GM19240 (cell line): ENCODE results near the gene MACROD1.

Experiments
- DNase-seq: peaks from one replicate; pipeline ENCODE4 v3.0.0; 2011; ENCODE audit warnings: low spot score; ENCODE audit not compliant: insufficient read length

Gene MACROD1

GRCh38 chr11:64037027-64037634 lies 128.8 kb downstream of the MACROD1 start:
- DNase-seq: no peak

DNA sequence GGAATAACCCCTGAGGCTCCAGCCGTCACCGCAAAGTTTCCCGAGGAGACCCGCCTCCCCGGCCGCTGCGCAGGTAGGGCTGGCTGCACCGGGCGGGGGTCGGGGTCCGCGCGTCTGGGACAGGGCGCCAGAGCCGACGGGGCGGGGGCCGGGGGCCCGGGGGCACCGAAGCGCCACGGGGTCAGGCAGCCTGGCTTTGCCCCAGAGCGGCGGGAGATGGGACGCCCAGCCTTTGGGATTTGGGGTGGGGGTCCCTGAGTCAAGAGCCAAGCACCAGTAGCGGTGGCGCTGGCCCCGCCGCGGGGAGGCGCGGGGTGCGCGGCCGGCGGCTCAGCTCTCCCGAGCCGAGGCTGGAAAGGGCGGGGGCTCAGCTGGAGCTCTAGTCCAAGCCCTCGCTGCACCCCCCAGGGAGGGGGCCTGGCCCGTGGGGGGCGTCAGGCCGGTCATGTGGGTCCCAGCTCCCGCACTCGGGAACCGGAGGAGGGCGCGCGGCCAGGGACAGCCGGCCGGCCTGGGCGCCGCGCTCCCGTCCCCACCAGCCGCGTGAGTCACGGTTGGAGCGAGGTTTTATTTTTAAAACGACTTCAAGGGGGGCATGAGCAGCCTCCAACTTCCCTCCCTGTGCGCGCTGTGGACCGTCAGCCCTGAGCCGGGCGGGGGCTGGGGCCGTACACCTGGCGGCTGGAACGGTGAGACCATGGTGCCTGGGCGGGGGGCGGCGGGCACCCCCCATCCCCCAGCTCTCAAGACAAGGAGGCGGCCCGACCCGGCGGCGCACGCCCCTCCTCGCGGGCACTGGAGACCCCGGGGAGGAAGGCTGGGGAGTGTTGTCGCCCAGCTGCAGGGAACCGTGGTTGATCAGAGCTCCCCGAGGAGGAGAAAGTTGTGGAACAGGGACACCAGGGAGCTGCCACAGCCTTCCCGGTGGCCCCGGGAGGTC lies 129.6 kb downstream of the MACROD1 start:
- no peak for DNase-seq

DNA sequence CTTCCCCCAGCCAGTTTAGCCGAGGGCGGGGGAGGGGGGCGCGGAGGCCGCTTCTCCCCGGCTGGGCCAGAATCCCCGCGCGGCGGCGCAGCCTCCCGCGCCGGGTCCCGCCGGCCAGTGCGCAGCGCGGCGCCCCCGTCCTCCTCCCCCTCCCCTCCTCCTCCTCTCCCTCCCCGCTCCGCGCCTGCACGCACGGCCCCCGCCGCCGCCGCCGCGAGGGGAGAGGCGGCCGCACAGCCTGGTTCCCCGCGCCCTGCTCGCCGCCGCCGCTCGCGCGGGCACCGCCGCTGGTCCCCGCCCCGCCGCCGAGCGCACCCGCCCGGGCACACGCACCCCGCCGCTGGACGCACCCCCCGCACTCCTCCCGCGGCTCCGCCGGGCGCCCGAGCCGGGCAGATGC lies 130.3 kb downstream of the MACROD1 start, which contains the start of gene FLRT1:
TSS of gene FLRT1 (plus strand) at position 356 of the 400 bp plus-strand sequence. CDS start 80,337 bp downstream, outside the sequence.
- DNase-seq: no peak

DNA sequence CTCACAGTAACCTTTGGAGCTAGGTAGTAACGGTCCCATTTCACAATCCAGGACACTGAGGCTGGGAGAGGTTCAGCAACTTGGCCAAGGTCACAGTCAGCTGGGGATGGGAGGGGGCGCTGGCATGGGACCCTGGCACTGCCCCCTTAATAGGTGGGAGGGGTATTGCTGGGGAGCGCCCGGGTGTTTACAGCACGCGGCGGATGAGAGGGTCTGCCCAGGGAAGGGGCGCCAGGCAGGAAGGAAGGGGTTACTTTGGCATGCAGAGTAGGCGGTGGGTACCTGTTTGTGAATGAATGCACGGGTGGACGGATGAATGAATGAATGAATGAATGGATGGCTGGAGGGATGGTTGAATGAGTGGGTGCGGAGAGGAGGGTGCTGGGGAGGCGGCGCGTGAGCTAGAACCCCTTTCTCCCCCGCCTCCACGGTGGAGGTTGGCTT lies 130.8 kb downstream of the MACROD1 start:
- no peak for DNase-seq

DNA sequence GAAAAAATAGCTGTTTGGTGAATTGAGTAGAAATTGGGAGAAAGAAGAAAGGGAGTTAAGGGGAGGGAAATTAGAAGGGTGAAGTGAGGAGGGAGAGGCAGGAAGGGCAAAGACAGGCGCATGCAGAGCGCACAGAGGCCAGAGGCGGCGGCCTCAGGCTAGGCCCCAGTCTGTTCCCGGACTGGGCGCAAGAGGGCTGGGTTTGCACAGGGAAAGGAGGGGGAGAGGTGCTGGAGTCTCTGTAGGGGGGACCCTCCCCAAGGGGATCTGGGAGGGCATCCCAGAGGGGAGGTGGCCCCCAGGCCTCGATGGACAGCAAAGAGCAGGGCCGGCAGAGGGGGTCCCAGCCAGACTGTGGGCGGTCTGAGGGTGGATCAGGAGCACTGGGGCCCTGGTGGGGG lies 131.5 kb downstream of the MACROD1 start:
- no peak for DNase-seq

GRCh38 chr11:64032050-64032449 lies 133.9 kb downstream of the MACROD1 start:
- DNase-seq: no peak

DNA sequence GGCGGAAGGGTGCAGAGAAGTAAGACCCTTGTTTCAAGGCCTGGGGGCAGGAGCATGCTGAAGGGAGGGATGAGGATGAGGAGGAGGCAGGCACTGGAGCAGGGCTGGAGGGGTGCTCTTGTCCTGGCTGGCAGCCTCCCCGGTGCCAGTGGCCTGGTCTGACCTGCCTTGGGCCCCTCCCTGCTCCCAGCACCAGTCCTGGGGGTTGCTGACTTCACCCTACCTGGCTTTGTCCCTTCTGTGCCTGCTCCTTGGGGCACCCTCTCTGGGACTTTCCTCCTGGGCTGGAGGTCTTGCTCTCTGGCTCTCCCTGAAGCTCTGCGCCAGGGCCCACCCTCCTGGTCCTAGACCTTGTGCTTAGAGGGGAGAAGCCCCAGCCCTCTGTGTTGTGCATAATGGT lies 134.9 kb downstream of the MACROD1 start:
- no peak for DNase-seq

DNA sequence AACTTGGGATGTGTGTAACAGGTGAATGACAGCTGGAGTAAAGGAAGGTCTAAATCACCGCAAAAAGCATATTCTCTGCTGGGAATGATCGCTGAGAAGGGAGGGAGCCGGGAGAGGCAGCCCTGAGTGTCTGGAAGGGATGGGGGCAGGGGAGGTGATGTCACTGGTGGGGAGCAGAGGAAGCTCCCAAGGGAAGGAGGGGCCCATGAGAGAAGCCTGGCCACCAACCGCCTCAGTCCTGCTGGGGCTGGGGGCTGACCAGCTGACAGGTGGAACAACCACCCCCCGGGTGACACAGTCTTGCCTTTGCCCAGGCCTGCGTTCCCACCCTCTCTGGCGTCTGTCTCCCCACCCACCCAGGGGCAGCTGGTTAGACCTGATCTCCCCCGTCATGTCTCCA lies 136.1 kb downstream of the MACROD1 start:
- DNase-seq: no peak

GRCh38 chr11:64028398-64029115 lies 137.4 kb downstream of the MACROD1 start:
- DNase-seq: no peak

DNA sequence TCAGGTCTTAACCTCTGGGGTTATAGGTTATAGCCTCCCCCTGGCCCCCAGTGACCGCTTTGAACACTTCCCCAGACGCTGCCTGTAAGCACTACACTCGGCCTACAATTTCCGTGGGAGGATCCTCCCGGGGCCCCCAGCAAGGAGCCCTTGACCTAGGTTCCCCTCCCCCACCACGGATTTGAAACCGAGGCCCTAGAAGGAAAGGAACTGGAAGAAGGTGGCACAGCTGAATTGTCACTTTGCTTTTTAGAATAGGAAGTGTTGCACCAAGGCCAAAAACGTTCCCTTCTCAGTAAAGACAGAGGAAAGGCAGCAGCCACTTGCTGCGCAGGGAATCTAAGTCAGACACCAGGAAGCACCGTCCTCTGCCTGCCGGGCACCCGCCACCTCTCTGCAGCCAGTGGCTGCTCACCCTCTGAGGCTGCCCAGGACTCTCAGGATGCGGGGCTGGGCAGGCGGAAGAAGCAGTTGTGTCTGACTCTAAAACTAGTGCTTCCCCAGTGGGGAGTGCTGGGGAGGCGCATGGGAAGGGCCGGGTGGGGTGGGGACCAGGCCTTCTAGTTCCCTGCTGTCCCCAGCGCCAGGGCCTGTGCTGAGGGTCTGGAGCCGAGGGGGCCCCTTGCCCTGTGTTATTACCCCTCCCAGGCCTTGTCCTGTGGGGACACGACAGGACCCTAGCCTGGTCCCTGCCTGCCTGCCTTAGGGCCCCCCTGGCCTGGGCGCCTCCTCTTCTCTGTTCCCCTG lies 138.1 kb downstream of the MACROD1 start:
- no peak for DNase-seq

DNA sequence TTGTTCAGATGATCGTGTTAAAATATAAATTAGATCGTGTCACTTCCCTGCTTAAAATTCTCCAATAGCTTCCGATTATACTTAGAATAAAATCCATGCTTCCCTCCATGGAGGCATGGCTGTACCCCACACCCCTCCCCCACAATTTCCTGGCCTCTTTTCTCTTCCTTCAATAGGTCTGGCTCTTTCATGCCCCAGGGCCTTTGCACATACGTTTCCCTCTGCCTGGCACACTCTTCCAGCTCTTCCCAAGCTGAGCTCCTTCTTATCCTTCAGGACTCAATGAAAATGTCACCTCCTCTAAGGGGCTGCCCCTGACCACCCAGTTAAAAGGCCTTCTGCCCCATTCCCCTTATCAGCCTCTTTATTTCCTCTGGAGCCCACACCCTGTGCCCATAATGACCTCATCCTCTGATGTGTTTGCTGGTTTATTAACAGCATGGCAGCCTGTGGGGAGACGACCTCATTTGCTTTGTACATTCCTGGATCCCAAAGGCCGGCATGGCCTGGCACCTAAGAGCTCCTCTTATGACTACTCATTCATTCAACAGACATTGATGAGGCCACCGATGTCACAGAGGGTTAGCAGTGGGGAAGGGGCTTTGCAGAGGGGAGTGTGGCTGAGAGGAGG lies 139.2 kb downstream of the MACROD1 start:
- no peak for DNase-seq

DNA sequence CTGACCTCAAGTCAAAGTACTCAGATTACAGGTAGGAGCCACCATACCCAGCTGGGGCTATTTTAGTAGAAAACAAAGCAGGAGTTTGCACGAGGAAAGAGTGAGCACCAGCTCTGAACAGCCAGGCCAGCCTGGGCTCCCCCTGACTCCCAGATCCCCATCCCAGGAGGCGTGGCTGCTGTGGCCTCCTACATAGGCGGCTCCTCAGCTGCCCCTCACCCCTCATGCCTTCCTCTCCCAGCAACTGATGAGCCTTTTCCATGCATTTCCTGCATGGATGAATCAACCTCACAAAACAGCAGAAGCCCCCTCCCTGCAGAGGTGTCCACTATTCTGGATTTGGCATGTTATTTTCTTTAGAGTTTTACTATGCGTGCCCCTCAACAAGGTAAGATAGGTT lies 140.7 kb downstream of the MACROD1 start:
- DNase-seq: no peak

- no peak for DNase-seq
Observed at GRCh38 chr11:64023712-64024710, 141.9 kb downstream of the MACROD1 start.

GRCh38 chr11:64022125-64022784 lies 143.7 kb downstream of the MACROD1 start:
- DNase-seq: no peak

- no peak for DNase-seq
Observed at GRCh38 chr11:64021757-64022093, 144.2 kb downstream of the MACROD1 start.

DNA sequence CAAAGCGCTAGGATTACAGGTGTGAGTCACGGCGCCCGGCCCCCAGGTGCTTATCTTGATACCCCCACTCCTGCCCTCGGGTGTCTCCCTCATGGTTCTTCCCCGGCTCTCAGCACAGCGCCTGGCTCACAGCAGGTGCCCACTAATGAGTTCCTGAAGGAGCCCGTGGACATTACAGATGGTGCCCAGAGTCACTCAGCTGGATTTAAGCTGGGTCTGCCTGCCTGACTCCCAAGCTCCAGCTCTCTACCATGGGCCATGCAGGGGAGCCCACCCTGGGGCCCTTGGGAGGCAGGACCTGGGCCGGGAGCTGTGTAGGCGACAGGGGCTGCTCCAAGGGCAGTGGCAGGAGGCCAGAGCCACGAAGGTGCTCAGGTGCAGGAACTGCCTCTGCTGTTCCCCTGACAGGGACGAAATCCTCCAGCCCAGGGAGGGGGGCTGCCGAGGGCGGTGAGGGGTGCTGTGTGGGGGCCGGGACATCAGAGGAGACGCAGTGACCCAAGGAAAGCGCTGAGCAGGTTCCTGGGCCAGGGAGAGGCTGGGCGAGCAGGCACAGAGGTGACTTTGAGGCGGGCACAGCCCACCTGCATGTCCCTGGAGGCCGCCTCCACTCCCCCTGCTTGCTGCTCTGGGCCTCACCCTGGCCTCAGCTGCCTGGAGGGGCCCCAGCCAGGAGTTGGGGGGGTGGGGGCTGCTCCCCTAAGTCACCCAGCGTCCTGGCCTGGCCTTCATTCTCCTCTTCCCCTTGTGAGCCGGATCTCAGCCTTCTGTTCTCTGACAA lies 144.7 kb downstream of the MACROD1 start:
- no peak for DNase-seq

DNA sequence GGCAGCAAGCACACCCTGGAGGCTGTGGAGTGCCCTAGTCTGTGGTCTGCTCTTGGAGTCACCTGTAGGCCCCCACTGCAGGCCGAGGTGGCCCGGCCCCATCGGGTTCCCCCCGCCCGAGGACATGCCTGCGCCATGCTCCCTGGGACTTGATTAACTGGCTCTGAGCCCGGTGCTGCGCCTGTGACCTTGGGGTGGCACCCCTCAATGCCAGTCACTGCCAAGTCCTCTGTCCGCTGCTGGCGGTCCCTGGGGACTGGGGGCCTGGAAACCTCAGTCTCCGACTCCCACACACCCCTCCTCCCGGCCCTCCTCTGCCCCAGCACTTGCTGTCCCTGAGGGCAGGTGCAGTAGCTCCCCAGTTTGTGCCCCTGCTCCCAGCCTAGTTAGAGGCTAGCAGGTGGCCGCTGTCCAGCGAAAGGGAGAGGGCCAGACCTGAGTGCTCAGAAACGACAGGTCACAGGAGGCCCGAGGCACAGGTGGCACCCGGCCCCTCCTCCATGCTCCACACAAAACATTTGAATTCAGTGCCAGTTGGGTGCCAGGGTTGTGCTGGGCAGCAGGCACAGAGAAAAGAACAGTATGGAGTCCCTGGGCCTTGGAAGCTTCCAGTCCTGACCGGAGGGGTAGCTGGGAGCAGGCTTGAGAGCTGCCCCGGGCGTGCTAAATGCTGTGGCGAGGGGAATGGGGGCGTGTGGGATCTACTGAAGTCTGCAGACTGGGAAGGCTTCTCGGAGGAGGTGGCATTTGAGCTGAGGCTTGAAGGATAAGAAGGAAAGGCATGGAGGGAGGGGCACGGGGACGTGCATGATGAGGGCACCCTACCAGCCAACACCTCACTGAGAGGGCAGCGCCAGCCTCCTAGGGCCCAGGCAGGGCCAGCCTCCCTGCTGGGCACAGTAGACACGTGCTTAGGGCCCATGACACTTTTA lies 146.5 kb downstream of the MACROD1 start:
- no peak for DNase-seq
